Gastroesophageal sphincter (tissue), 3 donors: Measurements from ENCODE around the gene SPSB4.

Experiments used
- CTCF ChIP-seq, 4 experiments: fragments of 200-600 bp in 2 of 4; fragments of 450-650 bp in 2 of 4; sonication (generic) in 1 of 4; IDR thresholded peaks; one replicate each; pipeline ENCODE4 v1.5.1; 2017 to 2019; ENCODE audit warnings: antibody characterized with exemption in 4 of 4, mild to moderate bottlenecking in 2 of 4, moderate library complexity in 2 of 4
- POLR2A ChIP-seq, 2 donors: fragments of 450-650 bp; IDR thresholded peaks; one replicate each; pipeline ENCODE4 v1.6.1; 2017; ENCODE audit warnings: antibody characterized with exemption in 2 of 2, mild to moderate bottlenecking in 2 of 2, moderate library complexity in 1 of 2
- POLR2AphosphoS5 ChIP-seq: sonication (generic); formaldehyde crosslinking; IDR thresholded peaks from one replicate; pipeline ENCODE4 v1.6.1; 2017; ENCODE audit warnings: antibody characterized with exemption

- TF ChIP-seq CTCF (IDR thresholded peaks at IDR 0.05) (no peak), POLR2AphosphoS5 (no peak), POLR2A (IDR thresholded peaks at IDR 0.05) (no peak)
Observed at GRCh38 chr3:141057436-141057835, 6.3 kb downstream of the SPSB4 start.
